GM18502 (cell line): ENCODE data around the gene GOLGA5.
A peak's percentile ranks its signal among the peaks of the same experiment; 100 is the strongest.

ENCODE experiments used
- ATAC-seq: cut with Tn5 transposase; IDR thresholded peaks from one replicate; pipeline ENCODE4 v1.9.1; 2021; ENCODE audit warnings: mild to moderate bottlenecking; ENCODE audit not compliant: unreplicated experiment, poor library complexity

The GOLGA5 gene

DNA sequence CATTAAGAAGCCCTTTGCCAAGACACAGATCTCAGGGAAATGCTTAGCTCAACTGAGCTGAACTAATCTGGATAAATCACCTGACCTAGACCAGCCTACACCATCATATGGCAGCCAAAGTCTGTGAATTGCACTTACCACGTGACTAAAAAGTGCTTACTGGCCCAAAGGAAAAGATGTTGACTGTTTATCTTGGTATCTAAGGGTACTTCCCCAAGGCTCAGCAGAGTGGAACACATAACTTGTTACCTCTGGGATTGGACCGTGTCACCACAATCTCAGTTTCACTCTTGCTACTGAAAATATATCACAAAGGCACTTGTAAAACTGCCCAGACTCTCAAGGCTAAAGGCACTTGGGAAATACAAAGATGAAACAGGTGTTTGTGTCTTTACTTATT, 18.8 kb upstream of the GOLGA5 start:
- ATAC-seq: peak; percentile 96

DNA sequence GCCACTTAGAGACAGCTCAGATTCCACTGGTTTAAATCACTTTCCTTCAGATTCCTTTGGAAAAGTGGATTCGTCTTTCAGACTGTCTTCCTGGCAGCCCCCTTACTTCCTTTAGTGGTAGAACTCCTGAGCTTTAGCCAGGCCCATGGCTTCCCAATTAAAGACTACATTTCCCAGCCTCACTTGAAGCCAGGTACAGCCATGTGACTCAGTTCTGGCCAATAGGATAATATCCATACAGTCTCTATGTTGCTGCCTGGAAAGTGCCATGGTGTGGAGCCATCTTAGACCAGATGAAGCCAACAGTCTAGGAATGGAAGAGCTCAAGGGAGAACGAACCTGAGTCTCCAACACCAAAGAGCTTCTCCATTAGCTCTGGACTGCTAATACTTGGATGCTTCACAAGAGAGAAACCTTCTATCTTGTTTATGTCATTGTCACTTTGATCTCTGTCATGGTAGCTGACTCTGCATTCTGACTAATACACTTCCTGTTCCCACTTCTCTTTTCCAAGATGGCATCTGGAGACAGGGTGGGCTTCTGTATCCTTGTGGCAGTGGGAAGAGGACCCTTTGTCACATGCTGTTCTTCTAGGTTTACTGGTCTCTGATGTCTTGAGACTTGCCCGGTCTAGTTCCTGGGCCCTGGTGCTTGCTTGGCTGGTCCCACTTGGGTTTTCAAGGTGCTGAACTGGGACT, 15.1 kb upstream of the GOLGA5 start:
- peak; percentile 30 for ATAC-seq

DNA sequence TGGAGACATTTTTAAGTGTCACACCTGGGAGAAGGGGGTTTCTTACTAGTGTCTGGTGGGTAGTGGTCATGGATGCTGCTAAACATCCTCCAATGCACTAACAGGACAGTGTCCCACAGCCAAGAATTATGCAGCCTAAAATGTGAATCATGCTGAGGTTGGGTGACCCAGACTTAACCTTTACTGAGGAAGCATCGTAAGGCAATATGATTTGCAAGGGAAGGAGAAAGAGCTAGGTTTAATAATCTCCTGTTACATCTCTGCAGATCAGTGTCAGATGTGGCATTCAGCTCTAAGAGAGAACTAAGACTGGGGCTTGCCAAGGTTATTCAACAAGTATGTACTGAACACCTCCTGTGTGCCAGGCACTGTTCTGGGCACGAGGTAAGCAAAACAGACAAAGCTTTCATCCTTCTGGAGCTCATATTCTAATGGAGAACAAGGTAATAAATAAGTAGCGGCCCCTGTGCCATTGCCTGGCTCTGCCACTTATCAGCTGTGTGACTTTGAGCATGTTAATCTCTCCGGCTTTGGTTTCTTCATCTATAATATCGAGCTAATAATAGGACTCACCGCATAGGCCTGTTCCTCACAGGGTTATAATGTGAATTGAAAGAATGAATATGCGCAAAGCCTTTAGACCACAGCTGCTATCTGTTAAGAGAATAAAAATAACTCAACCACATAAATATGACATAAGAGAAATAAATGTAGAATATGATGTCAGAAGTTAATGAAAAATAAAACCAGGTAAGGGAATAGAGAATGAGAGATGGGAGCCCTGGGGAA, 13.5 kb upstream of the GOLGA5 start:
- no peak for ATAC-seq

DNA sequence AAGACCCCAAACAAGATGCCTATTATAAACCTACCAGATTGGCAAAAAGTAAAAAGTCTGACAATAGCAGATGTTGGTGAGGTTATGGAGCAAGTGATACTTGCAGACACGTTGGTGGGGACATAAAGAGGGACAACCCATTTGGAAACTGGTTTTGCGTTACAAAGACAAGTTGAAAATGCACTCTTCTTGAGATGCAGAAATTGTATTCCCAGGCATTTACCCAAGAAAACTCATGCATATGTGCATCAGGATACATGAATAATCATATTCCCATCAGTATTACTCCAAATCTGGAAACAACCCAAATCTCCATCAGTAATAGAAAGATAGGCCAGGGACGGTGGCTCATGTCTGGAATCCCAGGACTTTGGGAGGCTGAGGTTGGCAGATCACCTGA, 12.8 kb upstream of the GOLGA5 start:
- no peak for ATAC-seq

DNA sequence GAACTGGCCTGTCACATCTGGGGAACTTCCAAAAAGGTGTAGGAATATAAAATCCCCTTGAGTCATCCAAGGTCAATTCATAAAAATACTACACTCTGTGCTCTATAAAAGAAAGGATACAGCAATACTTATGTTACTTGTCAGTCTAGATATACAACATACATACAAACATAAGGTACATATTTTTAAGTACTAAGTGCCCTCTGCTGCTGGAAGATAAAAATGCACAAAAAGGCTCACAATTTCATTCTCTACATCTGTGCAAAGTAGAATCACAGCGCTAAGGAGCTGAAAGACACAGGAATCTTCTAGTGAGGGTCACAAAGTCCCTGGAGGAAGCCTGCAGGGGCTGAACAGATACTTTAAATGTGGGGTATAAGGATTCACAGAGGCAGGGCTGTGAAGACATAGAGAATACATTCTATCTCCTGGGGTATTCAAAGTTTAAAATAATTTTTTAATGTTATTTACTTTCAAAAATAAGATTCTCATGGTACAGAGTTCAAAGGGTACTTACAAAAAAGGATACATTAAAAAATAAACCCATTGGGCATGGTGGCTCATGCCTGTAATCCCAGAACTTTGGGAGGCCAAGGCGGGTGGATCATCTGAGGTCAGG, 10.2 kb upstream of the GOLGA5 start:
- peak; percentile 73 for ATAC-seq

DNA sequence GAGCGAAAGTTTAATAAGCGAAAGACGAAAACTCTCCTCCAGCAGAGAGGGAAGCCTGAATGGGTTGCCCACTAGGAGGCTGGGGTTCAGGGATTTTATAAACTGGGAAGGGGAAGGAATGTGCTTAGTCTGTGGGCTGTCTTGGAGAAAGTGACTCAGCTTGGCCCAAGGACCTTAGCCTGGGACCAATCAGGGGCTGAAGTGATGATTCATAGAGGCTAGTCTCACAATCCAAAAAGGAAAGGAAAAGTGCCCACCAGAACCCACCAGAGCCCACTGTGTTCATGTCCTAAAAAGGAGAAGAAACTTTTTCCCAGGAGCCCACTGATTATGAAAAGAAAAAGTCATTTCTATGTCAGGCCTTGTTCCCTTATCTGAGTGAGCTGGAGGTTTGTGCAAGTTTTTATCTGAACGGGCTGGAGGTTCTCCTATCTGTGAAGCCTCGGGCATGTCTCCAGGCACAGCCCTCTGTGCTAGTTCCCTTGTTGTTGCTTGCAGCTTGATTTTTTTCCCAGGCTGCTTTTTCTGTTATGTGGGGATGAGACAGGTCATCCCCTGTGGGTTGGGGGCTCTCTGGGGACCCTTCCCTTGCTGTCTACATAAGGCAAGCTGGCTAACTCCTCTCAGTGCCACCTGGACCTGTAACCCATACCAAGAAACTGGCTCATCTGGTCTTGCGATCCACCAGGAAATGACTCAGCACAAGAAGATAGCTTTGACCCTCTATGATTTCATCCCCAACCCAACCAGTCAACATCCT, 8.3 kb upstream of the GOLGA5 start:
- no peak for ATAC-seq

DNA sequence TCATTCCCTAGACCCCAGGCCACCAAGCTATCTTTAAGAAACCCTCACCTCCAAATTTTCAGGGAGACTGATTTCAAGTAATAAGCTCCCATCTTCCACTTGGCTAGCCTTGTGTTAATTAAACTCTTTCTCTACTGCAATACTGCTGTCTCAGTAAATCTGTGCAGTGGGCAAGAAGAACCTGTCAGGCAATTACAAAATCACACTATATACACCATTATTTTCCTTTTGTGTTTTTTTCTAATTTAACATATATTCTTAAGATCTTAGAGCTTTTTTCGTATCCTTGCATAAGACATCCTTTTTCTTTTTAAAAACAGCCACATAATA, 7.7 kb upstream of the GOLGA5 start:
- no peak for ATAC-seq

DNA sequence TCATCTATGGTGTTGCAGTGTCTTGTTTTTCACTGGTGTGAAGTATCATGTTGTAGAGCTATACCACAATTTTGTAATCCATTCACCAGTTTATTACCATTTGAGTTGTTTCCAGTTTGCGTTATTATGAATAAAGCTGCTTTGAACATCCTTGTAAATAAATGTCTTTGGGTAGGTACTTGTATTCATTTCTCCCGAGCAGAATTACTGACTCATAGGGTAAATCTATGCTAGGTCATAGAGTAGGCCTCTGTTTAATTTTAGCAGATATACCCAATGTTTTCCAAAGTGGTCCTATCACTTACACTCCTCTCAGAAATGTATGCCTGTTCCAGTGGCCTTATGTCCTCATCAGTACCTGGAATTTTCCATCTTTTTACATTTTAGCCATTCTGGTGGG, 6.6 kb upstream of the GOLGA5 start:
- ATAC-seq: no peak

DNA sequence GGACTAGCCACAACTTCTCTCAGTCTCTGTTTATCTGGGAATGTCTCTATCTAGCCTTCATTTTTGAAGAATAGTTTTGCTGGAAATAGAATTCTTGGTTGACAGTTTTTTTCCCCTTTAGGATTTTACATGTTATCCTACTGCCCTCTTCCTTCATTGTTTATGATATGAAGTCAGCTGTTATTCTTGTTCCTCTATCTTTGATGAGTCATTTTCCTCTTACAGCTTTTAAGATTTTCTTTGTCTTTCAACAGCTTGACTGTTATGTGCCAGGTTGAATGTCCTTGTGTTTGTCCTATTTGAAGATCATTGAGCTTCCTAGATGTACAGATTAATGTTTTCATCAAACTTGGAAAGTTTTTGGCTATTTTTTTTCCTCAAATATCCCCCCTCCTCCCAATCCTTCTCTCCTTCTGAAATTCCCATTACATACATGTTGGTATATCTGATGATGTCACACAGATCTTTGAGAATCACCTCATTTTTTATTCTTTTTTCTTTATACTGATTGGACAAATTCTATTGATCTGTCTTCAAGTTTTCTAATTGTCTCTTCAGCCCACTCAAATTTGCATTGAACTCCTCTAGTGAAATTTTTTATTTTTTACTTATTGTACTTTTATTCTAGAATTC, 4.5 kb upstream of the GOLGA5 start:
- ATAC-seq: no peak

DNA sequence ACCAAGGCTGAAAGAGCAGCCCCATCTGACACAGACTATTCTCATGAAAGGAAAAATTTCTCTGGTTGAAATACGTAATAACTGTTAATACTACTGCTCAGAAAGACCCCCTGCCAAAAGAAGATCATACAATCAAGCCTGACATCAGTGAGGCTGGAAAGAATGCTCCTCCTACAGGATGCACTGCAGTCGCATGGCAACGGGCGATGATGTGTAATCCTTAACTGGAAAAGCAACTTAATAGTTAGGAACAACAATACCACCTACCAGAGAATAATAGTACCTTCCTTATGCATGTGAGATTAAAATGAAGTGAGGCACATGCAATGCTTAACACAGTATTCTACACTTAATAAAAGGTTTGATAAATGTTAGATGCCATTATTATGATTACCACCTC, 1.2 kb upstream of the GOLGA5 start:
- no peak for ATAC-seq

DNA sequence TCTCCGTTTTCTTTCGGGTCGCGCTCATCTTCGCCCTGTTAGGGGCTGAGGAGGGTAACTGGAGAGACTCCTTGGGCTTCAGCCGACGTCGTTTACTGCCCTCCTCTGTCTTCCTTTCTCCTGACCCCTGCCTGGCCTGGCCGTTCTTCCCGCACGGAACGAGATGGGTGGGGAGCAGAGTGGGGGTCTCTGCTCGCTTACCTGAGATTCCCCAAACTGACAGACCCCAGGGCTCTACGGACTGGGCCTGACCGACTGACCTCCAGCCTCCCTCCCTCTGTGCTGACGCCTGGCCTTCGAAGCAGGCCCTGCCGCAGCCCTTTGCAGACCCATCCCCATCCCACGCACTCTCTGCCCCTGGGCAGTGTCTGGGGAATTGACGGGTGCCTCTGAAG, 439 bp downstream of the GOLGA5 start:
- ATAC-seq: no peak

DNA sequence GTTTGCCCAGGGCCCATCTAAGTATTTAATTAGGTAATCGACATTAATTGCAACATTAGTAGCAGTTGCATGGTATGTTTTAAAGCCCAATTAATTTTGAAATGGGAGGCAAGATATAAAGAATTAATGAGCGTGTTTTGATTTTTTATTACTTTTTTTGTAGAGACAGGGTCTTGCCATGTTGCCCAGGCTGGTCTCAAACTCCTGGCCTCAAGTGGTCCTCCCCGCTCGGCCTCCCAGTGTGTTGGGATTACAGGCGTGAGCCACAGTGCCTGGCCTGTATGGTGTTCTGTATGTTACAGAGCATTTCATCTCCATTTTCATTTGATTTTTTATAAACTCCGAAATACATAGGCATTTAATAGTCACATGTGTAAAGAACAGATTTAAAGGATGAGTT, 856 bp downstream of the GOLGA5 start:
- ATAC-seq: no peak

DNA sequence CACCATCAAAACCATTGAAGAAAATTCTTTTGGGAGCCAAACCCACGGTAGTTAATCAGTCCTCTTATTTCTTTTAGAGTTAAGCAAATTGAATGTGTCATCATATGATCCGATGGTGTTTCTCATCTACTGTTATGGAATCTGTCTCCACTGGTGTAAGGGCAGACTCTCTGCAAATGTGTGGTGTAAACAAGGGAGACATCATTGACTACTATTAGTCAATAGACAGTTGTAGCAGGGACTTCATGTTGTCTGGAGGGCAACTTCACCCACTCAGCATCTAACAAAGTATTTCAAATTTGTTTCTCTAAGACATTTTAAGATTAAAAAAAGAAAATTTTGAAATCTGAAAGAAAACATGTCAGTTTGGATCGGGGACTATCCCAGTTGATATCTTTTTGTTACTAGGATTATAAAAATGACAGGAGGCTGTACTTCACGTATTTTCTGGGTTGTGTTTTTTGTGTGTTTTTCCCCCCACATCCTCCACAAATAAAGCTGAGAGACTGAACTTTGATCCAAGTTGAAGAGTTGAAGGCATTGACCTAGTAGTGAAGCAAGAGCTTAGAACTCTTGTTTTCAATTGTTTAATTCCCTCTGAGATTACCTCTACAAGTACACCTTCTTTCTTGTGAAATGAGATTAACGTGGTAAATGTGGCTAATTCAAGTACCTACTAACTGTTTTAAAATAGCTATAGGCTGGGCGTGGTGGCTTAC, 4.0 kb downstream of the GOLGA5 start:
- ATAC-seq: no peak

DNA sequence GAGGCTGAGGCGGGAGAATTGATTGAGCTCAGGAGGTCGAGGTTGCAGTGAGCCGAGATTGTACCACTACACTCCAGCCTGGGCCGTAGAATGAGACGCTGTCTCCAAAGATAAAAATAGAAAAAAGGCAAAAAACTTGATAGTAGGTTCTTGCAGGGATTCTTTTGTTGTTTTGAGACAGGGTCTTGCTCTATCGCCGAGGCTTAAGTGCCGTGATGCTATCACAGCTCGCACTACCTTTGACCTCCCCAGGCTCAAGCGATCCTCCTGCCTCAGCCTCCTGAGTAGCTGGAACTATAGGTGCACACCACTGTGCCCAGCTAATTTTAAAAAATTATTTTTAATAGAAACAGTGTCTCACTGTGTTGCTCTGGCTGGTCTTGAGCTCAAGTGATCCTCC, 4.7 kb downstream of the GOLGA5 start:
- no peak for ATAC-seq

DNA sequence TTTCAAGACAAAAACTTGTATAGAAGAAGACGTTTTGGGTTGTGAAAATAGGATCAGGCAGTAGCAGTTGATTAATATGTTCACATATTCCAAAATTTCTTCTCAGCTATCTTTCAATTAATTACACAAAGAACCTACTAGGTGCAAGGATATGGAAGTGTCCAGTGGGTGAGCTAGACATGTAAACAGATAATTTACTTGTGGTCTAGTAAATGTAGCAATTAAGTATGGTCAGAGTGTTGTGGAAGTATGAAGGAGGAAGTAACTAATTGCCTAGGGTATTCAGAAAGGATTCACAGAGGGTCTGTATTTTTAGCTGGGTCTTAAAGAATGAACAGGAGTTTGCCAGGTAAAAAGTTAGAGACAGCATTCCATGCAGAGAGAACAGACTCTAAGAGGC, 5.9 kb downstream of the GOLGA5 start:
- ATAC-seq: no peak

DNA sequence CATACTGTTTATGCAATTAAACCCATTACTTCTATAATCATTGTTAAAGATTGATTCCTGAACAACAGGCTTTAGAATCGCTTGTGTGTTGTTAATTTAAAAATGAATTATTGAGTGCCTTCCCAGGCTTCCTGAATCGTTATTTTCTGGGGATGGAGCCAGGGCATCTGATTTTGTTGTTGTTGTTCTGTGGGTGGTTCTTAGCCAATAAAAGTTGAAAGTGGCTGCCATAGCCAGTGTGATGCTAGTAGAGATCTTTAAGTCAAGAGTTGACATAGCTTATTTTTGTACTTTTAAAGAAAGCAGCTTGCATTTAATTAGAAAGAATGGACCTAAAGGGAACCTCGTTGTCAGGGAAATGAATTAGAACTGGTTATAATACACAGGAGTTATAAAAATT, 6.4 kb downstream of the GOLGA5 start:
- no peak for ATAC-seq

DNA sequence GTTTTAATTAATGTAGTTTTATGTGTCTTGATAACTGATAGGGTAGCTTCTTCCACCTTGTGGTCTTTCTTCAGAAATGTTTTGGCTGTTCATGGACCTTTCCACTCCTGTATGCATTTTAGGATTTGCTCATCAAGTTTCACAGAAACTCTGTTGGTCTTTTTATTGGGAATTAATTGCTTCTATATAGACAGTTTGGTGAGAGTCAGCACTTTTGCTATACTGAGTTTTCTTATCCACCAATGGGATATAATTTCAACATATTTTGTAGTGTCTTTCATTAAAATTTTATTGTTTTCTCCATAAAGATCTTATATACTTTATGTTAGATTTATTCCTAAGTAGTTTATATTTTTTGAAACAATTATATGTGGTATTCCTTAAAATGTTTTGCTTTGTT, 7.8 kb downstream of the GOLGA5 start:
- no peak for ATAC-seq

DNA sequence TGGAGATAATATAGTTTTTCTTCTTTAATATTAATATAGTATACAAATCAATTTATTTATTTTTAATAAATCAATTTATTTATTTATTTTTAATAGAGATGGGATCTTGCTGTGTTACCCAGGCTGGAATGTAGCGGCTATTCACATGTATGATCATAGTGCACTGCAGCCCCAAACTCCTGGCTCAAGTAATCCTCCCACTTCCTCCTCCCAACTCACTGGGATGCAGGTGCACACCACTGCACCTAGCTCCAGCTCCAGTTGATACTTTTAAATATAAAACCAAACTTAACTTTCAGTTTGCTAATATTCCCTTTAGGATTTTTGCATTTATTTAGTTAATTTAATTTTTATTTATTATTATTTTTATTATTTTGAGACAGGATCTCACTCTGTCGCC, 8.6 kb downstream of the GOLGA5 start:
- no peak for ATAC-seq

DNA sequence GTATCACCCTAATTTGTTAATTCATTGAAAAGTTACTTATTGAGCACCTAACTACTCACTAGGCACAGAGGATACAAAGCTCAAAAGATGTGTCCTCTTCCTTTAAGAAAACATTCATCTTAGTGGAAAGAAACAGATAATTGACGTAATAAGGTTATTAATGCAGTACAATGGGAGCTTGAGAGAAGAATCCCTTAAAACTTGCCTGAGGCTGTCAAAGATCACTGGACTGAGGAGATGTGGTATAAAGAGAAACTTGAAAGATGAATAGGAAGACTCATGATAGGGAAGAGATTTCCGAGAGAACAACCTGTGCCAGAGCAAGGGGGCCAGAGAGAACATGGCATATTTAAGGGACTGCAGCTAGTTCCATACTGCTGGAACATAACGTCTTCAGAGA, 19.1 kb downstream of the GOLGA5 start:
- ATAC-seq: no peak

DNA sequence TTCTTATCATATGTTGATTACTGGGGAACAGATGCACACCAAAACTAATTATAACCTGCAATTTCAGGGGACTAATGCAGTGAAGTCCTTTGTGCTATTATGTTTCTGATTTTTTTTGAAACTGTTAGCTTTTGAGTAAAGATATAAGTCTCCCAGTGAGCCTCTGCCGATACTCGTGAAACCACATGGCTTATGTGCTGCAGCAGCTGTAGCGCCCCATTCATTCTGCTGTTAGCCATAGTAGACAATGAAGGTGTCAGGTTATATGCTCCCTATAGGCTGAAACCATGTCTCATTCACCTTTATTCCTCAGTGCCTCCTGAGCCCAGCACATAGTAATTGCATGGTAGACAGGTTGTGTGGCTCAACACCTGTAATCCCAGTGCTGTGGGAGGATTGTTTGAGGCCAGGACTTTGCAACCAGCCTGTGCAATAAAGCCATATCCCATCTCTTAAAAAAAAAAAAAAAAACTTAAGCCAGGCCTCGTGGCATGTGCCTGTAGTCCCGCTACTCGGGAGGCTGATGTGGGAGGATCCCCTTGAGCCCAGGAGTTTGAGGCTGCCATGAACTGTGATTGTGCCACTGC, 25.0 kb downstream of the GOLGA5 start:
- ATAC-seq: no peak
